ENCODE measurements around the gene NXPE4. TPM values are rescaled to one million over a fixed set of nuclear protein-coding genes. Genes with fewer than 3 reads are reported as not detected.

The NXPE4 gene
- total RNA-seq, 1 experiment from 2014 or later, result 0.11 TPM

DNA sequence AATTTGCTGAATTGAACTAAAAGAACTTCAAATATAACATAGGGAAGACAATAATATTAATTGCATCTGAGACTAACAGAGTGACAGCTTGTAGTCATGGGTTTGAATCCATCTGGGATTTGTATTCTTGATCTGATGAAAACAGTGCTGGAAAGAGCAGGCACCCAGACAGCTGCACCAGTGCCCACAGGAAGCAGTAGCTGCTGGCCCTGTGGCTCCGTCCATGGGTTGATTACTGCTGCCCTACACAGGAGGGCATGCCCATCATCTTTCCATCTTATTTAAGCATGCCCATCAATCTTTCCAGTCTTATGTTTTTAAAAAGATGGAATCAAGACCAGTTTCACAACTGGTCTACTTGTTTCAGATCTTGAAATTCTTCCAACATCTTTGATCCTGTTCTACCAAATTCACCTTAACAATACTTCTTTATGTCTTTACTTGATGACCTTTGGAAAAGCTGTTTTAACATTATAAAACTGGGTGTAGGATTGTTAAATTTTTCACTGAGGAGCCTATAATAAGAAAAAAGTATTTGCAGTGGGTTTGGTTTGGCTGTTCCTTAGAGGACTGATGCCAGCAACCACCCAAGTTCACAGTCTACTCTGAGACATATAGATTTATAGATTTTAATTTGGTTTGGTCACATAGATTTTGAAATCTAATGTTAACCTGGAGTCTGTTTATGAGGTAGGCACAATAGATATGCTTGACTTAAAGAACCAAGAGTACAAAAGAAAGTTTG is 761 bp upstream of the NXPE4 start:
- ChIA-PET POLR2A (no interaction called here), CTCF (no interaction called here)
- peaks cover 8% of the 10 kb centered on the region; the same call in 1 of the 2 replicates for H3K9me3 Mint-ChIP-seq
- H3K36me3 Mint-ChIP-seq, result no peaks in the 10 kb centered on the region
- ATAC-seq, result no peak
- DNase-seq (ENCODE audit: low spot score), result no peak
- H3K27me3 Mint-ChIP-seq (ENCODE audit: low read depth), result no peaks in the 10 kb centered on the region
- H3K4me3 Mint-ChIP-seq, result no peak overlapping the region
- no peaks in the 10 kb centered on the region for H3K4me1 Mint-ChIP-seq
- no peak for TF ChIP-seq SMAD3 (CRISPR knock-in tag; IDR thresholded peaks at IDR 0.05; ENCODE audit: borderline replicate concordance)
- TF ChIP-seq PRRX2 (CRISPR knock-in tag; IDR thresholded peaks at IDR 0.05), result no peak
- TF ChIP-seq, protein P1, sequence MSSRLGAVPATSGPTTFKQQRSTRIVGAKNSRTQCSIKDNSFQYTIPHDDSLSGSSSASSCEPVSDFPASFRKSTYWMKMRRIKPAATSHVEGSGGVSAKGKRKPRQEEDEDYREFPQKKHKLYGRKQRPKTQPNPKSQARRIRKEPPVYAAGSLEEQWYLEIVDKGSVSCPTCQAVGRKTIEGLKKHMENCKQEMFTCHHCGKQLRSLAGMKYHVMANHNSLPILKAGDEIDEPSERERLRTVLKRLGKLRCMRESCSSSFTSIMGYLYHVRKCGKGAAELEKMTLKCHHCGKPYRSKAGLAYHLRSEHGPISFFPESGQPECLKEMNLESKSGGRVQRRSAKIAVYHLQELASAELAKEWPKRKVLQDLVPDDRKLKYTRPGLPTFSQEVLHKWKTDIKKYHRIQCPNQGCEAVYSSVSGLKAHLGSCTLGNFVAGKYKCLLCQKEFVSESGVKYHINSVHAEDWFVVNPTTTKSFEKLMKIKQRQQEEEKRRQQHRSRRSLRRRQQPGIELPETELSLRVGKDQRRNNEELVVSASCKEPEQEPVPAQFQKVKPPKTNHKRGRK (CRISPR knock-in tag; IDR thresholded peaks at IDR 0.05; ENCODE audit: borderline replicate concordance), result no peak
- no peak for TF ChIP-seq SOX15 (CRISPR knock-in tag; IDR thresholded peaks at IDR 0.05)
- TF ChIP-seq HMGA2 (CRISPR knock-in tag; IDR thresholded peaks at IDR 0.05), result no peak
- TF ChIP-seq, protein P2, sequence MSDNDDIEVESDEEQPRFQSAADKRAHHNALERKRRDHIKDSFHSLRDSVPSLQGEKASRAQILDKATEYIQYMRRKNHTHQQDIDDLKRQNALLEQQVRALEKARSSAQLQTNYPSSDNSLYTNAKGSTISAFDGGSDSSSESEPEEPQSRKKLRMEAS (CRISPR knock-in tag; IDR thresholded peaks at IDR 0.05), result no peak
- no peak for TF ChIP-seq ARID4B (CRISPR knock-in tag; IDR thresholded peaks at IDR 0.05; ENCODE audit: borderline replicate concordance)
- TF ChIP-seq CBFB (CRISPR knock-in tag; IDR thresholded peaks at IDR 0.05; ENCODE audit: low read depth), result no peak
- no peak for TF ChIP-seq KAT7 (CRISPR knock-in tag; IDR thresholded peaks at IDR 0.05; ENCODE audit: borderline replicate concordance)
- TF ChIP-seq, protein P3, sequence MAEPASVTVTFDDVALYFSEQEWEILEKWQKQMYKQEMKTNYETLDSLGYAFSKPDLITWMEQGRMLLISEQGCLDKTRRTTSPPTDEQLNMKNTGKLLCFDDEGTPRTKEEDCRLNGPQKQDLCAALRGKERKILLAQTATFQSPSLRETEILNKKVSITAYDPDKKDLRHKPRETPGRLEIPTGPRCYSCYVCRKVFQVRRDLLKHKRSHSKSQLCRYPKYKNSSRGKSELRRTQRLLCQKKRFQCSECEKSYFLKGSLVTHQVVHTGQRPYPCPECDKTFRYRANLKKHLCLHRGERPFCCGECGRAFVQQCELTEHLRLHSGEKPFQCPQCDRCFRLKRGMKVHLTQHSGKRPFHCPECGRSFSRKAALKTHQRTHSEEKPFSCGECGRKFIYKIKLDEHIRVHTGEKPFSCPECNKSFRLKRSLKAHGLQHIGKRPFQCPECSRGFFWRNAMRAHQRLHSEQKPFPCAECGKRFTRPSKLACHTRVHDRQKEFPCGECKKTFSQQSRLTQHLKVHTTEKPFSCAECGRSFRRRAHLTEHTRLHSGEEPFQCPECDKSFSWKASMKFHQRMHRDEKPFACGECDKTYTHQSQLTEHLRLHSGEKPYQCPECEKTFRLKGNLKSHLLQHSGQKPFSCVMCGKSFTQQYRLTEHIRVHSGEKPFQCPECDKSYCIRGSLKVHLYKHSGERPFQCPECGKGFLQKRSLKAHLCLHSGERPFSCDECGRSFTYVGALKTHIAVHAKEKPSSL (CRISPR knock-in tag; conservative IDR thresholded peaks at IDR 0.05), result no peak
- no peak for TF ChIP-seq SMAD4 (CRISPR knock-in tag; IDR thresholded peaks at IDR 0.05)
- no peak for TF ChIP-seq HMGXB4 (CRISPR knock-in tag; IDR thresholded peaks at IDR 0.05)
- no peak for TF ChIP-seq FOXP1 (CRISPR knock-in tag; IDR thresholded peaks at IDR 0.05; ENCODE audit: borderline replicate concordance)
- no peak for TF ChIP-seq ATF6 (CRISPR knock-in tag; IDR thresholded peaks at IDR 0.05)
- no peak for TF ChIP-seq GTF2I (CRISPR knock-in tag; conservative IDR thresholded peaks at IDR 0.05)
- TF ChIP-seq, protein P4, sequence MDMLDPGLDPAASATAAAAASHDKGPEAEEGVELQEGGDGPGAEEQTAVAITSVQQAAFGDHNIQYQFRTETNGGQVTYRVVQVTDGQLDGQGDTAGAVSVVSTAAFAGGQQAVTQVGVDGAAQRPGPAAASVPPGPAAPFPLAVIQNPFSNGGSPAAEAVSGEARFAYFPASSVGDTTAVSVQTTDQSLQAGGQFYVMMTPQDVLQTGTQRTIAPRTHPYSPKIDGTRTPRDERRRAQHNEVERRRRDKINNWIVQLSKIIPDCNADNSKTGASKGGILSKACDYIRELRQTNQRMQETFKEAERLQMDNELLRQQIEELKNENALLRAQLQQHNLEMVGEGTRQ (CRISPR knock-in tag; IDR thresholded peaks at IDR 0.05), result no peak
- no peak overlapping the region for H3K27ac Mint-ChIP-seq
